BJ (cell line): ENCODE measurements around the gene FBP2. TPM values are rescaled to one million over a fixed set of nuclear protein-coding genes. Genes with fewer than 3 reads are reported as not detected.

ENCODE experiments used
- CTCF ChIA-PET: fragments of 350-600 bp; formaldehyde crosslinking; extraction: SDS; loops from one replicate; lab custom pipeline; 2021; ENCODE audit warnings: antibody characterized with exemption, inconsistent platforms; lab: Yijun Ruan, JAX
- POLR2A ChIA-PET: fragments of 300-600 bp; sonication (Branson Sonifier 250); formaldehyde crosslinking; extraction: SDS; loops from one replicate; lab custom pipeline; 2021; ENCODE audit warnings: antibody characterized with exemption; lab: Charles Lee
- DNase-seq: peaks from one replicate; pipeline ENCODE4 v3.0.0-alpha.2; 2011; ENCODE audit warnings: low read depth
- H3K27me3 ChIP-seq: 2 replicates; pipeline ENCODE4 v1.6.0; 2011; ENCODE audit warnings: low read length; ENCODE audit not compliant: control insufficient read depth, insufficient read depth
- H3K36me3 ChIP-seq: 2 replicates; pipeline ENCODE4 v1.5.1; 2011; ENCODE audit warnings: low read length; ENCODE audit not compliant: control insufficient read depth, insufficient read depth
- H3K4me3 ChIP-seq: 2 replicates; pipeline ENCODE4 v1.5.1; 2011; ENCODE audit warnings: low read depth, mild to moderate bottlenecking, control low read depth, low read length
- polyA plus RNA-seq: library from polyadenylated mRNA; depleted of rRNA; stranded (reverse); fragments of >200 nt; gene quantifications from 2 replicates; pipeline ENCODE4 v1.2.3, GENCODE V29; 2011
- TF ChIP-seq, protein P1 (sequence below): IDR thresholded peaks from 2 replicates; pipeline ENCODE4 v1.5.1; 2011; ENCODE audit warnings: low read depth, mild to moderate bottlenecking, control low read depth, inconsistent platforms, low read length, moderate library complexity; ENCODE audit not compliant: insufficient read depth

Gene FBP2
- polyA plus RNA-seq, 1 experiment = not detected

DNA sequence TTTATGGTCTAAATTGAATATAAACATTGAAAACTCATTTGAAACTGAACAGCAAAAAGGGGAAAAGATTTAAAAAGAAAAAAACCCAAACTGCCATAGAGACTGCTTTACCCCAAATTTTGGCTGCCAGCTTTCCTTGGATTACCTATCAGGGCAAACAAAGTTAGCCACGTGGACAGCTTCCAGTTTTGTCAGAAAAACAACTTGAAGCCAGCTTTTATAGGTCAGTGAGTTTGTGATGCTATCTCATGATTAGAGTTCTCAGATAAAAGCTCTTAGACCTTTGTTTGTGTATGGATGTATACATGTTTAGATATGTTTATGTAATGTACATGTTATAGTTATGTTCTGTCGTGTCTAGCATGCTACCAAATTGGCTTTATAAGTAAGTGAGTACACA, 16.1 kb downstream of the FBP2 start:
- TF ChIP-seq, protein P1, sequence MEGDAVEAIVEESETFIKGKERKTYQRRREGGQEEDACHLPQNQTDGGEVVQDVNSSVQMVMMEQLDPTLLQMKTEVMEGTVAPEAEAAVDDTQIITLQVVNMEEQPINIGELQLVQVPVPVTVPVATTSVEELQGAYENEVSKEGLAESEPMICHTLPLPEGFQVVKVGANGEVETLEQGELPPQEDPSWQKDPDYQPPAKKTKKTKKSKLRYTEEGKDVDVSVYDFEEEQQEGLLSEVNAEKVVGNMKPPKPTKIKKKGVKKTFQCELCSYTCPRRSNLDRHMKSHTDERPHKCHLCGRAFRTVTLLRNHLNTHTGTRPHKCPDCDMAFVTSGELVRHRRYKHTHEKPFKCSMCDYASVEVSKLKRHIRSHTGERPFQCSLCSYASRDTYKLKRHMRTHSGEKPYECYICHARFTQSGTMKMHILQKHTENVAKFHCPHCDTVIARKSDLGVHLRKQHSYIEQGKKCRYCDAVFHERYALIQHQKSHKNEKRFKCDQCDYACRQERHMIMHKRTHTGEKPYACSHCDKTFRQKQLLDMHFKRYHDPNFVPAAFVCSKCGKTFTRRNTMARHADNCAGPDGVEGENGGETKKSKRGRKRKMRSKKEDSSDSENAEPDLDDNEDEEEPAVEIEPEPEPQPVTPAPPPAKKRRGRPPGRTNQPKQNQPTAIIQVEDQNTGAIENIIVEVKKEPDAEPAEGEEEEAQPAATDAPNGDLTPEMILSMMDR = no peak
- Histone ChIP-seq H3K27me3 (peaks cover 1% of the 10 kb centered on the region; the same call in 1 of the 2 replicates), H3K36me3 (no peaks in the 10 kb centered on the region), H3K4me3 (no peak overlapping the region)
- ChIA-PET CTCF (no interaction called here), POLR2A (no interaction called here)
- DNase-seq = no peak

DNA sequence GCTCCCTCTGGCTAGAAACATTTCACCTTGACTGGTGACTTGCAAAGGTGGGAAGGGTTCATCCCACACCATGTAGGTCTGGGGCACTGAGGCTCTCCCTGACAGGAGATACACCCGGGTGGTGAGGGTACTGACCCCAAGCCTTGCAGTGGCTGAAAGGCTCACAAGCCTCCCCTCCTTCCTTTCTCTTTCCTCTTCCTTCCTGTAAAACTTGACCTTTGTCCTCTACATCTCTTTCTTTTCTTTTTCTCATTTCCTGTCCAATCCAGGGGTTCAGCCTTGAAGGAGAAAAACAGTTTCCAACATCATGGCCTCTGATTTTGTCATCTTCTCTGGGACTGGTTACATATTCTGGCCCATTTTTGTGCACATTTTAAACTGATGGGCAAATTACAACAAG, 16.6 kb downstream of the FBP2 start:
- Histone ChIP-seq H3K4me3 (no peak overlapping the region), H3K36me3 (no peaks in the 10 kb centered on the region), H3K27me3 (peaks cover 1% of the 10 kb centered on the region; the same call in 1 of the 2 replicates)
- POLR2A ChIA-PET = no interaction called here
- no peak for DNase-seq
- TF ChIP-seq, protein P1 = no peak
- CTCF ChIA-PET = no interaction called here

DNA sequence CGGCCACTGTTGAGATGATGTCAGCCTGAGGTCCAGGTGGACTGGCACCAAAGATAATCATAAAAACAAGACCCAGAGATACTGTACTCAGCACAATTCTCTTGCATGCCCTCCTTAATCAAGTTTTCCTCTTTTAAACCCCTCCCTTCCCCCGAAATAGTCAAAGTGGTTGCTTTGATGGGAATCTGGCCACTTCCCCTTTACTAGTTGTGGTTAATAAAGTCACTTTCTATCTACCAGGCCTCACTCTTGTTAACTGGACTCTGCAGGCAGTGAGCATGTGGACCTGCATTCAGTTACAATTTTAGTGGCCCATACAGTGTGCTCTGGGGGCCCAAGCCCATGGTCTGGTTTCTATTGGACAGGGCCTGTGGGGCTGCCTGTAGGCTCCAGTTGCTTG, 17.5 kb downstream of the FBP2 start:
- POLR2A ChIA-PET = no interaction called here
- TF ChIP-seq, protein P1 = no peak
- Histone ChIP-seq H3K4me3 (no peak overlapping the region), H3K36me3 (no peaks in the 10 kb centered on the region), H3K27me3 (peaks cover 1% of the 10 kb centered on the region; the same call in 1 of the 2 replicates)
- DNase-seq = no peak
- CTCF ChIA-PET = no interaction called here

DNA sequence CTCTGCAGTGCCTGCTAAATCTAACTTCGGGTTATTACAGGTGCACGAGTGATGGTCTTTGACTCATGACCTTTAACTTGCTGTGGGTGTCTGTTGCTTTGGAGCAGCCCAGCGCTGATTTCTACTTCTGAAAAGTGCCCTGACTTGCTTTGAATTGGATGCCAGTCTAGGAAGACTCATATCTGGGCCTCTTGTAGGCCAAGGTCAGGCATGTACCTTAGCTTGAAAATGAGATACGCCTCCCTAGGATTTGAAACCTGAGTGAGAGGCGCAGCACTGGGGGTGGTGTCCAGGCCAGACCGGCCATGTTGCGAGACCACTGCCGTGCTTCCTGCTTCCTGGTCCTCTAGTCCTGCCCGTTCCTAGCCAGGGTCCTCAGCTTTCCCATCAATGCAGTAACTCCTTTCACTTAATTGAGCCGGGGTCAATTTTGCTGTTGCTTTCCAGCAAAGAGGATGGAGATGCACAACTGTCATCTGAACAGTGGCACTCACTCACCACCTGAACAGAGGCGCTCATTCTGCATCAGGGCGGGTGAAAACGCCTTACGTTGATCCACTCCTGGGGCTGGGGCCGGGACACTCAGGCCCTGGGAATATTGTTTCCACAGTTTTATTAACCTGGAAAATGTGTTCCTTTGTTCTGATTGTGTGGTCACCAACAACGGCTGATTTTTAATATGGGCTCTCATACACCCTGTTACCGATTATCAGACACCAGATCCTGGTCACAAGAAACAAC, 24.5 kb downstream of the FBP2 start:
- CTCF ChIA-PET = no interaction called here

DNA sequence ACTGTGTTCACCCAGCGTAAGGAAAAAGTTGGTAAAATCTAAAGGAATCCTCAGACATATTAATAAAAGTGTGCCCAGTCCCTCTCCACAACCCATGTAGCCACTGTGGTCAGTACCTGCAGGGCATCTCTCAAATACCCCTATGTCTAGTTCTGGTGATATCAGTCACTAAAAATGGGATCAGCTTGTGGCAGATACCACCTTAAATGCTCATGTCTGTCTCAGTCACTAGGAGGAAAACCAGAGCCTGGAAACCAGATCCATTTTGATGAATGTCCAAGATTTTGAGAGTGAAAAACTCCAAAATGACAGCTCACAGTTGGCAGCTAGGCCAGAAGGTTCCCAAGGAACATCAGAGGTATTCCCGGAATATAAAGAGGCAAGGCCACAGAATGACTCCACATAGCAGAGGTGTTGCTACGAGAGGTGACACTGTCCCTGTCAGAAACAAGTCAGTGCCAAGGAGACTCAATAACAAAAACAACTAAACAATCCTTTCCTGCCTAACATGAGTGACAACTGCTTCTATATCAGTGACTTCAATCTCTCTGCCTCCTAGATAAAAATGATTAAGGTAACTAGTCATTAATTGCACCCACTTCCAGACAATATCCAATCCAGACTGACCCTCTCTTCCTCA, 25.3 kb downstream of the FBP2 start:
- no peak overlapping the region for H3K4me3 ChIP-seq
- TF ChIP-seq, protein P1 = no peak
- ChIA-PET POLR2A (no interaction called here), CTCF (no interaction called here)
- H3K36me3 ChIP-seq = no peaks in the 10 kb centered on the region
- DNase-seq = no peak
- H3K27me3 ChIP-seq = peaks cover 1% of the 10 kb centered on the region; the same call in 1 of the 2 replicates

More for the DNA sequence above, 24.5 kb downstream of the FBP2 start:
- POLR2A ChIA-PET = no interaction called here
- H3K4me3 ChIP-seq = no peak overlapping the region
- TF ChIP-seq, protein P1 = no peak
- H3K27me3 ChIP-seq = peaks cover 1% of the 10 kb centered on the region; the same call in 1 of the 2 replicates
- DNase-seq = no peak
- no peaks in the 10 kb centered on the region for H3K36me3 ChIP-seq
